GM18870 (cell line): ENCODE results near the gene FRMD8.

Experiments
- ATAC-seq: cut with Tn5 transposase; IDR thresholded peaks from one replicate; pipeline ENCODE4 v1.9.1; 2021; ENCODE audit warnings: moderate library complexity; ENCODE audit not compliant: unreplicated experiment

Gene FRMD8

GRCh38 chr11:65434057-65434666 lies 47.7 kb downstream of the FRMD8 start:
- ATAC-seq = no peak

DNA sequence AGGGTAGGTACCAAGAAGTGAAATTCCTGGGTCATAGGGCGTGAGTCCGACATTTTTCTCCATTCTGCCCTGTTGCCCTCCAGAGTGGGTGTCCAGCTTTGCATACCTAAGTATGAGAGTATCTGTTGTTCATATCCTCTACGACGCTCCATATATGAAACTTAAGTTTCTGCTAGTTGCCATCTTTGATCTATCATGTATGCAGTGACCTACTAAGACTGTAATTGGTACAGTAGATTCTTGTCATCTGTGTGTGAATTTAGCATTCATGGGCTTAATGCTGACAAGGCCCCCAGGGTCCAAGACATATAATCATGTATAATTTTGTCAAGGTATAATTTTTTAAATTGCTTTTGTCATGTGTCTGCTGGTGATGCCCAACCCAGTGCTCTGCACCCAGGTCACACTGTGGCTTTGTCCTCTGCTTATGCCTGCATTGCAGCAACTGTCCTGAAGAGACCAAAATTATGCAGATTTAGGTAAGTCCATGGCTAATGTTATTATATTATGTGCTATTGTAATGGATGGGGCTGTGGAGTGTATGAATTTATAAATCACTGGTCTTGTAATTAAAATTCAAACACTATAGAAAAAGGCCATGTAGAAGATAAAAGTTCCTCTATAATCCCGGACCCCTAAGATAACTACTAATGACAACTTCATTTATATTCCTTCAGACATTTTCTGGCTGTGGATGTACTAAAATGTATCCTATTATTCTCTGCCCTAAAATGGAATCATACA lies 48.4 kb downstream of the FRMD8 start:
- ATAC-seq = no peak

GRCh38 chr11:65435411-65435931 lies 49.0 kb downstream of the FRMD8 start:
- no peak for ATAC-seq

DNA sequence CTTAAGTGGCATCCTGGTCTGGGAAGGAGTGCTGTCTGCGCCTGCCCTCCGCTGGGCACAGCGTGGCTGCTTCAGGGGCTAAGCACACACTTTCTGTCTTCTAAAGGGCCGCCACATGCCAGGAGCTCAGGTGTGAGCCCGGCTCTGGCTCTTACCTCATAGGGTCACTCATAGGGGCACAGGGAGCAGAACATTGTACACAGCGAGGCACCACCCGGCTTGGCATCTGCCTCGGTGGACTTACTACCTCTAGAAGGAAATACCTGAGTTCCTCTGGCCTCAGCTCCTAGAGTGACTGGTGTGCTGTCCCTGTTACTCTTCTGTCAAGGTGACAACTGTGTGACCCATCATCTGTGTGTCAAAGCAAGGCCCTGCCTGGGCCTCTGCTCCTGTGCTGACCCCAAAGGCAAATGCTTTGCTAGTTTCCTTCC lies 49.6 kb downstream of the FRMD8 start:
- ATAC-seq = no peak

- ATAC-seq = no peak
These were observed 50.1 kb downstream of the FRMD8 start for GRCh38 chr11:65436412-65437032.

DNA sequence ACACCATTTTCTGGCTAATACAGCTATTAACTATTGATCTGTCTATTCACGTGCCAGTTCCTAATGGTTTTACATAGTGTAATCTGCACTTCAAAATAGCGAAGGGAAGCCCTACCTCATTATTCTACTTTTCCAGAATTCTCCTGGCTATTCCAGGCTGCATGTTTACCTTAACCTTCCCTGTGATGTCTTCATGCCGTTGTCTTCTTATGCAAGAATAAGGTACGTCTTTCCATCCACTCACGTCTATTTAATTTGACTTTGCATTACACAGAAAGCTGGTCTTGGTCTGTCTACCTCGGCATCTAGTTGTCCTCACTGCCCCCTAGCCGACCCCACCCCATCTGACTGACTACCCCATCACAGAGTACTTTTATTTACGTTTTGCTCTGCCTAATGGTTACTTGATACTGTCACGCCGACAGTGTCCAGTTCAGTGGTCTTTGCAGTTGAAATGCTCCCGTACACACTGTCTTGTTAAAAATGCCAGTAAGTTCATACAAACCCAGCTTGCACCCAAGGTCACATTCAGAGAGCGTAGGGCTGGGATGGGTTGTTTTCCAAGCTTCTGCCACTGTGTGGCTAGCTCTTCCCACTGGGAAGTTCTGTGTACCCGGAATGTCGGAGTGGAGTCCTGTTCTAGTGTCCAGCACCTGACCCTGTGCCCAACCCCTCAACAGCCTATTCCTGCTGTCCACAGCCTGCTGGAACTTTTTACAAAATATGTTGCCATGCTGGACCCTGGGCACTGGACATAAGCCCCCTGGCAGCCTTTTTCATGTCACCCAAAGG lies 51.2 kb downstream of the FRMD8 start:
- no peak for ATAC-seq

GRCh38 chr11:65438257-65439151 lies 52.1 kb downstream of the FRMD8 start:
- no peak for ATAC-seq

DNA sequence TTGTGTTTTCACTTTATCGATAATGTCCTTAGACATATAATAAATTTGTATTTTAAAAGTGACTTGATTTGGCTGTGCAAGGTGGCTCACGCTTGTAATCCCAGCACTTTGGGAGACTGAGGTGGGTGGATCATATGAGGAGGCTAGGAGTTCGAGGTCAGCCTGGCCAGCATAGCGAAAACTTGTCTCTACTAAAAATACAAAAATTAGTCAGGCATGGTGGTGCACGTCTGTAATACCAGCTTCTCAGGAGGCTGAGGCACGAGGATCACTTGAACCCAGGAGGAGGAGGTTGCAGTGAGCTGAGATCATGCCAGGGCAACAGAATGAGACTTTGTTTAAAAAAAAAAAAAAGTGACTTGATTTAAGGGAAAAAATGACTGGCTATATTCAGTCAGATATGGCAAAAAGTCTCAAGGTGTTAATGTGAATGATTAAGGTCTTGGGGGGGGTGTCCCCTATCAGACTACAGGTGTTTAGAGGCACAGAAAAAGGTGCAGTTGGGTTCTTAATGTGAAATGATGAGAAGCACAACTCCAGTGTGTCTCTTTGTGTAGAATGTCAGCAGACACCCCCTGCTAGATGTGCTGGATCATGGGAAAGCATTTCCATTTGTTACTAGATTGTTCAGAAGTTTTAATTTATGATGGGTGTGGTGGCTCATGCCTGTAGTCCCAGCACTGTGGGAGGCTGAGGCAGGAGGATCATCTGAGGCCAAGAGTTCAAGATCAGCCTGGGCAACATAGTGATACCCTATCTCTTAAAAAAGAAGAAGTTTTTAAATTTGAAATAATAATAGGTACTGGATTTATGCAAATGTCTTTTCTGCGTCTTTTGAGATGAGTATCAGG lies 53.1 kb downstream of the FRMD8 start:
- no peak for ATAC-seq

- ATAC-seq = peak; percentile 31
These were observed 54.5 kb downstream of the FRMD8 start for GRCh38 chr11:65440831-65441499.

- no peak for ATAC-seq
These were observed 56.5 kb downstream of the FRMD8 start for GRCh38 chr11:65442842-65443331.

- ATAC-seq = no peak
These were observed 58.0 kb downstream of the FRMD8 start for GRCh38 chr11:65444314-65445051.

DNA sequence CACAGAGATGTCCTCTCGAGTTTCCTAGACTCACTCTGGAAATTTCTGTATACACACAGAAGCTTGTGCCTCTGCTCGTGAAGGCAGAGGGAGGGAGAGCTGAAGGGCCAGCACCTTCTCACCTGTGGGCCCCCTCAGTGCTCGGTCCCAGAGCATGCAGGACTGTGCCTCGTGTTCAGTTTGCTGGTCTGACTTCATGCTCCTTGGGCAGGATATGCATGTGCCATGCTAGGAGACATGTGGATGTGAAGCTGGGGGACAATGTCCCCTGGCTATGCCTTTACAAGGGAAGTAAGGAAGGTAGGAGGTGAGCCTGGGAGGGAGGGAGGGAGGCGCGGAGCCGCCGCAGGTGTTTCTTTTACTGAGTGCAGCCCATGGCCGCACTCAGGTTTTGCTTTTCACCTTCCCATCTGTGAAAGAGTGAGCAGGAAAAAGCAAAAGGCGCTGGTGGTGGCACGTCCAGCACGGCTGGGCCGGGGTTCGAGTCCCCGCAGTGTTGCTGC lies 58.7 kb downstream of the FRMD8 start:
- no peak for ATAC-seq

DNA sequence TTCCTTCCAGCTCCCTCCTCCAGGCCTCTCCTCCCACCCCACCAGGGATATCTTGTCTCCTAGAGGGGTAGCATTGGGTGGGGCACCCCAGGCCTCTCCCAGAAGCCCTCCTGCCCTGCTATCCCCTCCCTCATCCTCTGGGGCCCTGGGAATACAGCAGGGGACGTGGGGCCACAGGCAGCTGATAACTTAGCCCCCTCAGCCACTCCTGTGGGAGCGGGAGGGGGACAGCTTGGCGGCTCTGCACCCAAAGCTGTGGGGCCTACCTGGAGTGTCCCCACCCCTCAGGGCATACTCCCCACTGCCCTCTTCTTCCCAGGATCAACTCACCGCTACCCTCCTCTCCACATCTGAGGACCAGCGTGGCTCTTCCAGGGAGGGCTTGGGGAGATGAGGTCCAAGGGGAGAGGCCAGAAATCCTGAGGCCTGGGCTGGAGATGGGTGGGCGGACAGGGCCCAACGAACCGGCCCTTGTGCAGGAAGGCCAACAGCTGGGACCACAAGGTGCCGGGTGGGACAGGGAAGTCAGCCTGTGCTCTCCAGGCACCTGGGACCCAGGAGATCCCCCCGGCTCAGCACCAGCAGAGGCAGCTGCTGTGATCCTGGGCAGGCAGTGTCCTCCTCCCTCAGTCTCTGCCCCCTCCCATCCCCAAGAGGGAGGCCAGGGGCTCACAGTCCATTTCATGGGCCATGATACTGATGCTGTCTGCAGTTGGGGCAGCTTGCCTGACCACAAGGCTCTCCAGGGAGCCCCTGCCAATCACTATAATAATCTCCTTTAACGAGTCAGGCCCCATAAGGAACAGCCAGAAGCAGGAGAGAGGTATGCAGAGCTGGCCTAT lies 59.4 kb downstream of the FRMD8 start:
- ATAC-seq = no peak

- ATAC-seq = no peak
These were observed 60.2 kb downstream of the FRMD8 start for GRCh38 chr11:65446446-65447277.

GRCh38 chr11:65448074-65448417 lies 61.6 kb downstream of the FRMD8 start:
- no peak for ATAC-seq
